NCI-H460 (cell line): ENCODE results near the gene SIX5. TPM values are rescaled to one million over a fixed set of nuclear protein-coding genes. Genes with fewer than 3 reads are reported as not detected.
A peak's percentile ranks its signal among the peaks of the same experiment; 100 is the strongest.
"Not testable (repeated sequence)": the region's sequence is repeated elsewhere in the genome, so short reads cannot be mapped to it uniquely, and the experiment has no call there.

Experiments
- DNase-seq: peaks from one replicate; pipeline ENCODE4 v3.0.0-alpha.2; 2016; ENCODE audit warnings: low read depth; ENCODE audit errors: extremely low read depth
- polyA plus RNA-seq: library from polyadenylated mRNA; depleted of rRNA; stranded (reverse); fragments of >200 nt; gene quantifications from 2 replicates; pipeline ENCODE4 v1.2.3, GENCODE V29; 2014; cell fraction: nucleus; rRNA removed
- total RNA-seq: library from RNA; depleted of rRNA; stranded (reverse); fragments of >200 nt; shearing (Covaris generic); gene quantifications from 2 replicates; pipeline ENCODE4 v1.2.3, GENCODE V29; 2014; rRNA removed

SIX5 gene
- total RNA-seq: 10.3 and 13.3 TPM in 2 replicates
- 20.2 and 24.9 TPM in 2 replicates for polyA plus RNA-seq

DNA sequence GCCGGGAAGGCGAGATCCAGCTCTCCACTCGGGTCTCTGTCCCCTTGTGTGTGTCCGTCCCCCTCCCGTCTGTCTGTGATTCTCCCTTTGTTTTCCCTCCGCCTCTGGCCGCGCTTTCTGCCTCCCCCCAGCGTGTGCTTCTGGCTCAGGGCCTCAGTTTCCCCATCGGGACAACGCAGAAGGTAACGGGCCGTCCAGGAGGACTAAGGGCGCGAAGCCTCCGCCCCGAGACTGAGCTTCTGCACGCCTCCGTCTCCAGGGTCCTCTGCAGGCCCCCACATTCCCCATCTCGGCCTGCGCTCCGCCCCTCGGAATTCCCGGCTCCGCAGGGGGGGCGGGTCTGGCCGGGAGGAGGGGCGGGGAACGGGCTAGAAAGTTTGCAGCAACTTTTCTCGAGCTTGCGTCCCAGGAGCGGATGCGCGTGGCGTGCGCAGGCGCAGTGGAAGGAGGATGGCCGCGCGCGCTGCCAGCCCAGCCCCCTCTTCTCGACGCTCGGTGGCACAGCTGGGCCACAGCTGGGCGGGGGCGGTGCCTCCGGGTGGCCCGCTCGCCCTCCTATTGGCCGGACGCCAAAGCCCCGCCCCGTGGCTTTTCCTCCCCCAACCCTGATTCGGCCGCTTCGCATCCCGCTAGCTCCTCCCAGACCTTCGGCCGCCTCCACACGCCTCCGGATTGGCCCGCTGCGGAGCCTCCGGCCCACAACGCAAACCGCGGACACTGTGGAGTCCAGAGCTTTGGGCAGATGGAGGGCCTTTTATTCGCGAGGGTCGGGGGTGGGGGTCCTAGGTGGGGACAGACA, at the start of gene SIX5:
SIX5 (minus strand) TSS at position 269 of the 799 bp plus-strand sequence. CDS start 408 bp downstream, outside the sequence.
- peak; percentile 96 for DNase-seq

DNA sequence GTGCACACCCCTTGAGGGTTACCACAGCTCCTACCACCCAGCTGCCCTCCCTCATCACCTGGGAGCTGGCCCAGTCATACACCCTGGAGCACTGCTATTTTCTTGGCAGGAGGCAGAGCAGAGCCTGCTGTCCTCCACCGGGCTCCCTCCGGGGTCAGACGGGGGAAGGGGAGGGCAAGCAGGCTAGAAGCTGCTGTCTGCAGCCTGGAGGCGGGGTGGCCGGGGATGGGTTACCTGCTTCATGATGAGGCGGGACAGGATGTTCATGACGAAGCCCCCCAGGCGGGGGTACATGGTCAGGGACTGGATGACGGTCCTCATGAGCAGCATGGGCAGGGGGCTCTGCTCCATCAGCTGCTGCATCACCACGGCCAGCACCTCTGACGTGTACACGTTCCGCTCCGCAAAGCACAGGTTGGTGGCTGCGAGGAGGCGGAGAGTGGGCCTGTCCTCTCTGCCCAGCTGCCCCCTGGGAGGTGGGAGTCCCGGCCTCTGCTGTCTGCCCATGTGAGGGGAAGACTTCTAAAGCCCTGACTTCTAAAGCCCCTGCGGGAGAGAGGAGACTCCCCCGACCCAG, 48.8 kb upstream of the SIX5 start:
- DNase-seq: no peak

- DNase-seq: peak; percentile 84
Measured at GRCh38 chr19:45817010-45817724, 48.1 kb upstream of the SIX5 start.

GRCh38 chr19:45816236-45817009, 47.4 kb upstream of the SIX5 start:
- no peak for DNase-seq

DNA sequence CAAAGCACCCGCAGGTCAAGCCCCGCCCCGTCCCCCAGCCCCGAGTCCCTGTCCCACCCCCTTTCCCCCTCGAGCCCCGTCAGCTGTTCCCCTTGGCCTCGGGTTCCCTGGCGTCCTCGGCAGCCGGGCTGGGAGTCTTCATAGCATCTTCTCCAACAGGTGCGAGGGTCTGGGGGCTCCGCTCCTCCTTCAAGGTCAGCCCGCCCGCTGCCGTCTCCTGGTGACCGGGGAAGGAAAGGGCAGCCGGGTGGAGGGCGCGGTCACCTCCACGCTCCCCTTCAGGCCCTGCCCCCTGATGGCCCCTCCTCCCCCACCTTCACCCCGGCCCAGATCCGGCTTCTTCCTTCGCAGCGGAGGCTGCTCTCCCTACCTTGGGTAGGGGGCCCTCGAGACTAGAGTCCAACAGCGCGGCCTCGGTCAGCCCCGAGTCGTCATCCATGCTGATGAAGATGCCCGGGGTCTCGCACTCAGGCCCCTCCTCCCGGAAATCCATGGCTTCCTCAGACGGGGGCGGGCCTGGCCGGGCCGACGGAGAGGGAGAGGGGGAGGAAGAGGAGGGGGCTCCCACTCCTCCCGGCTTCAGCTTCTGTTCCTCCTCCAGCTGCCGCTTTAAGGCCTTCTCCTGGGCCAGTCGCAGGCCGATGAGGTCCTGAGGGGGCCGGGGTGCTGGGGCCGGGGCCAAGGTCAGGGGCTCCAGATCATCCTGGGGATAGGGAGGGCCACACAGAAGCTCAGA, 46.6 kb upstream of the SIX5 start:
- no peak for DNase-seq

- DNase-seq: no peak
Measured at GRCh38 chr19:45814851-45815480, 45.9 kb upstream of the SIX5 start, which contains the start of gene RSPH6A. RSPH6A (minus strand) TSS chr19:45815308; CDS start chr19:45815176, 132 bp downstream.

GRCh38 chr19:45814166-45814780, 45.2 kb upstream of the SIX5 start:
- DNase-seq: no peak

- DNase-seq: no peak
Measured at GRCh38 chr19:45812297-45812696, 43.2 kb upstream of the SIX5 start.

DNA sequence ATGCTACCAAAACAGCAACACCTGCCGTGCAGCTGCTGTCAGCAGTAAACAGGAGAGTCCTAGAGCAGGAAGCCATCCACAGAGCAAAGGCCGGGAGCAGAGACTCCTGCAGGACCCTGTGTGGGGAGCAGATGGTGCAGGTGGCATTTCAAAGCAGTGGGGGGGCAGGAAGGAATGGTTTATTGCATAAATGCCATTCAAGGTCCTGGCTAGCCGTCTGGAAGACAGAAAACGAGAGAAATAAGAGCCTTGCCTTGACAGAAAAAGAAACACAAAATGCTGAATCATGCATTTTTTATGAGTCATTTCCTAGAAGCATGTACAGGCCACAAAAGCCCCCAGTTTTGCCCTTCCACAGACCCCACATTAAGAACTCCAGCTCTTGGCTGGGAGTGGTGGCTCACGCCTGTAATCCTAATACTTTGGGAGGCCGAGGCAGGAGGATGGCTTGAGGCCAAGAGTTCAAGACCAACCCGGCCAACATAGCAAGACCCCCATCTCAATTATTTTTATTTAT, 40.6 kb upstream of the SIX5 start:
- no peak for DNase-seq

DNA sequence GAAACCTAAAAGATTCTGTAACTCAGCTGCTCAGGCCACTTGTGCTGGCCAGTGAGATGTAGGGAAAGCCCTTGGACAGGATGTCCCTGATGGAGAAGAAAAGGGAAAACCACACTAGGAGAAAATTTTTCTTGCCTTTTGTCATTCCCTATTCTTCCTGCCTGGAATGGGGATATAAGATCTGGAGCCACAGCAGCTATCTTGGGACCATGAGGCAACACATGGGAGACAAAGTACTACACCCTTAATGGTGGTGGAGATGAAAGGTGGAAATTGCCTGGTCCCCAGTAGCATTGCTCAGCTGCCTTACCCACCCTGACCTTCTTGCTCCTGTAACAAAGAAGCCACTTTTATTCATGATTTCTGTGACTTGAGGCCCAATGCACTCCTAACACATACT, 36.7 kb upstream of the SIX5 start:
- DNase-seq: no peak

DNA sequence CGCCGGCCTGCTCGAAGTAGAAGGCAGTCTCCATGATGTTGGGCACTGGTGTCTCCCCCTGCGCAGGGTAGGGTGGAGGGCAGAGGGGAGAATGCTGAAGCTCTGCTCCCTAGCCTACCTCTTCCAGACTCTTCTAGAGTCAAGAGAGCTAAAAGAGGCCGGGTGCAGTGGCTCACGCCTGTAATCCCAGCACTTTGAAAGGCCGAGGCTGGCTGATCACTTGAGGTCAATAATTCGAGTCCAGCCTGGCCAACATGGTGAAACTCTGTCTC, 35.8 kb upstream of the SIX5 start:
- DNase-seq: no peak

GRCh38 chr19:45804140-45804958, 35.3 kb upstream of the SIX5 start:
- no peak for DNase-seq

DNA sequence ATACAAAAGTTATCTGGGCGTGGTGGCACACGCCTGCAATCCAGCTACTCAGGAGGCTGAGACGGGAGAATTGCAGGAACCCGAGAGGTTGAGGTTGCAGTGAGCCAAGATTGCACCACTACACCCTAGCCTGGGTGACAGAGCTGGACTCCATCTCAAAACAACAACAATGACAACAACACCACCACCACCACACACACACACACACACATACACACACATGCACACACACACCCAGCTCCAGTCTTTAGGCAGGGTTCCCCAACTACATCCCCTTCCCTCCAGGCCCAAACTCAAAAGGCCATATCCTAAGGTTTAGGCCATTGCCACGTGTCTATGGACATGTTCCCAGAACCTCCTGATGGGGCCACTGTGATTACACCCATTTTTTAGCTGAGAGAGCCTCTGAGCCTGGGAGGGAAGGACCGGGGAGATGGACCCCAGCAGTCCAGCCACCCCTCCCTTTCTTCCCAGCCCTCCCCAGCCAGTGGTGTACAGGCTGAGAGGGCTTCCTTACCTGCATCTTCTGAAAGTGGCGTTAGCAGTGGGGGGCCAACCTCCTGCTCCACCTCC, 32.6 kb upstream of the SIX5 start:
- DNase-seq: no peak

GRCh38 chr19:45800070-45800553, 31.1 kb upstream of the SIX5 start:
- no peak for DNase-seq

GRCh38 chr19:45799541-45799940, 30.5 kb upstream of the SIX5 start:
- not testable (repeated sequence) for DNase-seq

DNA sequence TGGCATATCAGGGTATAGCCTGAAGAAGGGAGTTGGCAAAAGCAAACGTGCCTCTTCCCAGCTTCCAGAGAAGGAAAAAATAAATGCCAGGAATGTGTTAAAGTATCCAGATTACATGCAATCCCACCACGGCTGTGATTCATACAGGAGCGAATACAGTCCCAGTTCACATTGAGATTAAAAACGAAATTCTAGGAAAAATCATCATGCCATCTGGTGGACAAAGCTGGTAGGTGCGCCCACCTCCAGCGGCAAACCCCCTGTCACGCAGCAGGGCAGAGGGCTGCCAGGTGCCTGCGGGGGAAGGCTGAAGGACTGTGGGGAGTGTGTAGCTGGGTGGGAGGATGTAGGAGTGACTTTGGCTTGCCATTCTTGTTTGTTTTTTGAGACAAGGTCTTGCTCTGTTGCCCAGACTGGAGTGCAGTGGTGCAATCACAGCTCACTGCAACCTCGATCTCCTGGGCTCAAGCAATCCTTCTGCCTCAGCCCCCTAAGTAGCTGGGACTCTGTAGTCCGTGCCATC, 30.0 kb upstream of the SIX5 start:
- DNase-seq: peak; percentile 17

DNA sequence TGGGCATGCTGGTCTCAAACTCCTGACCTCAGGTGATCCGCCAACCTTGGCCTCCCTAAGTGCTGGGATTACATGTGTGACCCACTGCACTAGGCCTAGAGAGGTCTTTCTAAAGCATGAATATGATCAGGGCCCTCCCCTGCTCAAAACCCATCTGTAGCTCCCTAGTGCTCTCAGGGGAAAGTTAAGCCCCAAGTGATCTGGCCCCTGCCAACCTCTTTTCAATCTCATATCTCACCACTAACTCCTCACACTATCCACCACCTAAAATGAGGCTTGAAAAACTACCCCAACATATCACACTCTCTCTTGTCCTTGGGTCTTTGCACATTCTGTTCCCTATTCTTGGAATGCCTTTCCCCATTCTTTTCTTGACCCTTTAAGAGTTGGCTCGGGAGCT, 25.6 kb upstream of the SIX5 start:
- DNase-seq: no peak
